A549 (cell line): ENCODE measurements around the gene MOCS1.

Experiments
- HOXA7 ChIP-seq: fragments of 250-450 bp; sonication (Bioruptor Pico); IDR thresholded peaks from 2 replicates; pipeline ENCODE4 v1.5.0; 2020; ENCODE audit warnings: mild to moderate bottlenecking, moderate library complexity
- PBX3 ChIP-seq: IDR thresholded peaks from 2 replicates; pipeline ENCODE4 v1.6.1; 2012
- REST ChIP-seq: fragments of 200-600 bp; sonication (generic); IDR thresholded peaks from 2 replicates; pipeline ENCODE4 v1.6.1; 2016; ENCODE audit warnings: antibody characterized with exemption, mild to moderate bottlenecking, moderate library complexity
- RFX5 ChIP-seq: fragments of 450-650 bp; IDR thresholded peaks from 2 replicates; pipeline ENCODE4 v1.7.1; 2014; ENCODE audit warnings: antibody characterized with exemption, mild to moderate bottlenecking, moderate library complexity

- TF ChIP-seq REST (no peak), RFX5 (no peak), HOXA7 (CRISPR knock-in tag) (no peak), PBX3 (no peak)
Measured at GRCh38 chr6:39902786-39903465, 31.3 kb downstream of the MOCS1 start.
